Left hindlimb (tissue), 1 donor: ENCODE measurements around the gene DENND6B.
"Not testable (repeated sequence)": the region's sequence is repeated elsewhere in the genome, so short reads cannot be mapped to it uniquely, and the experiment has no call there.

Experiments used
- DNase-seq: peaks from one replicate; pipeline ENCODE4 v3.0.0-alpha.2; 2018

Gene DENND6B

DNA sequence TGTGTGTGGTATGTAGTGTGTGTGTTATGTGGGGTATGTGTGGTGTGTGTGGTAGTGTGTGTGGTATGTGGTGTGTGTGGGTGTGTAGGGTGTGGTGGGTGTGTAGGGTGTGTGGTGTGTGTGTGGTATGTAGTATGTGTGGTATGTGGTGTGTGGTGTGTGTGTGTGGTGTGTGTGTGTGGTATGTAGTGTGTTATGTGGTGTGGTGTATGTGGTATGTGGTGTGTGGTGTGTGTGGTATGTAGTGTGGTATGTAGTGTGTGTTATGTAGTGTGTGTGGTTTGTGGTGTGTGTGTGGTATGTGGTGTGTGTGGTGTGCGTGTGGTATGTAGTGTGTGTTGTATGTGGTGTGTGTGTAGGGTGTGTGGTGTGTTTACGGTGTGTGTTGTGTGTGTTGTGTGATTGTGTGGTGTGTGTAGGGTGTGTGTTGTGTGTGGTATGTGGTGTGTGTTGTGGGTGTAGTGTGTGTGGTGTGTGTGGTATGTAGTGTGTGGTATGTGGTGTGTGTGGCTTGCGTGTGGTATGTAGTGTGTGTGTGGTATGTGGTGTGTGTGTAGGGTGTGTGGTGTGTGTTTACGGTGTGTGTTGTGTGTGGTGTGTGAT, 12.1 kb upstream of the DENND6B start:
- no peak for DNase-seq

DNA sequence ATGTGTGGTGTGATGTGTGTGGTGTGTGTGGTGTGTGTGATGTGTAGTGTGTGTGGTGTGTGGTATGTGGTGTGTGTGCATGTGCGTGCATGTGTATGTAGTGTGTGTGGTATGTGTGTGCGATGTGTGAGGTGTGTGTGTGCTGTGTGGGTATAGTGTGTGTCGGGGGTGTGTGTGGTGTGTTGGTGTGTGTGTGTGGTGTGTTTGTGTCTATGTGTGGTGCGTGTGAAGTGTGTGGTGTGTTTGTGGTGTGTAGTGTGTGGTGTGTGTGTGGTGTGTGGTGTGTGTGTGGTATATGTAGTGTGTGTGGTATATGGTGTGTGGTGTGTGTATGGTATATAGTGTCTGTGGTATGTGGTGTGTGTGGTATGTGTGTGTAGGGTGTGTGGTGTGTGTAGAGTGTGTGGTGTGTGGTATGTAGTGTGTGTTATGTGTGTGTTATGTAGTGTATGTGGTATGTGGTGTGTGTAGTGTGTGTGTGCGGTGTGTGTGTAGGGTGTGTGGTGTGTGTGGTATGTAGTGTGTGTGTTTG, 11.3 kb upstream of the DENND6B start:
- DNase-seq: no peak

- no peak for DNase-seq
These were observed 10.6 kb upstream of the DENND6B start for GRCh38 chr22:50337262-50338041.

- not testable (repeated sequence) for DNase-seq
These were observed 7.6 kb upstream of the DENND6B start for GRCh38 chr22:50334433-50334832.

DNA sequence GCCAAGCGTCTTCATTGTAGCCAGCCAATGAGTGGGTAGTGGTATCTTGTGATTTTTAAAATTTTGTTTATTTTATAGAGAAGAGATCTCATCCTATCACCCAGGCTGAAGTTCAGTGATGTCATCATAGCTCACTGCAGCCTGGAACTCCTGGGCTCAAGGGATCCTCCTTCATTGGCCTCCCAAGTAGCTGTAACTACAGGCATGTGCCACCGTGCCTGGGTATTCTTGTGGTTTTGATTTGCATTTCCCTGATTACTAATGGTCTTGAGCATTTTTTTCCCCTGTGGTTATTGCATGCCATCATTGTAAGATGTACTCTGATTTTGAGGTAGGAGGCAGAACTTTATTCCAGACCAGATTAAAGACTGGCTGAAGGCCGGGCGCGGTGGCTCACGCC, 2.4 kb upstream of the DENND6B start:
- no peak for DNase-seq

DNA sequence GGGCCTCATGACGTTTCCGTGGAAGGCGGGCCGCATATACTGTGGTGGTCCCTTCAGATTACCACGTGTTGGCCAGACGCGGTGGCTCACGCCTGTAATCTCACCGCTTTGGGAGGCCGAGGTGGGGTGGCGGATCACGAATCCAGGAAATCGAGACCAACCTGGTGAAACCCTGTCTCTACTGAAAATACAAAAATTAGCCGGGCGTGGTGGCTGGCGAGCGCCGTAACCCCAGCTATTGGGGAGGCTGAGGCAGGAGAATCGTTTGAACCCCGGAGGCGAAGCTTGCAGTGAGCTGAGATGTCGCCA, 853 bp upstream of the DENND6B start:
- no peak for DNase-seq

GRCh38 chr22:50326225-50326955, 422 bp downstream of the DENND6B start:
- DNase-seq: peak; percentile 26

DNA sequence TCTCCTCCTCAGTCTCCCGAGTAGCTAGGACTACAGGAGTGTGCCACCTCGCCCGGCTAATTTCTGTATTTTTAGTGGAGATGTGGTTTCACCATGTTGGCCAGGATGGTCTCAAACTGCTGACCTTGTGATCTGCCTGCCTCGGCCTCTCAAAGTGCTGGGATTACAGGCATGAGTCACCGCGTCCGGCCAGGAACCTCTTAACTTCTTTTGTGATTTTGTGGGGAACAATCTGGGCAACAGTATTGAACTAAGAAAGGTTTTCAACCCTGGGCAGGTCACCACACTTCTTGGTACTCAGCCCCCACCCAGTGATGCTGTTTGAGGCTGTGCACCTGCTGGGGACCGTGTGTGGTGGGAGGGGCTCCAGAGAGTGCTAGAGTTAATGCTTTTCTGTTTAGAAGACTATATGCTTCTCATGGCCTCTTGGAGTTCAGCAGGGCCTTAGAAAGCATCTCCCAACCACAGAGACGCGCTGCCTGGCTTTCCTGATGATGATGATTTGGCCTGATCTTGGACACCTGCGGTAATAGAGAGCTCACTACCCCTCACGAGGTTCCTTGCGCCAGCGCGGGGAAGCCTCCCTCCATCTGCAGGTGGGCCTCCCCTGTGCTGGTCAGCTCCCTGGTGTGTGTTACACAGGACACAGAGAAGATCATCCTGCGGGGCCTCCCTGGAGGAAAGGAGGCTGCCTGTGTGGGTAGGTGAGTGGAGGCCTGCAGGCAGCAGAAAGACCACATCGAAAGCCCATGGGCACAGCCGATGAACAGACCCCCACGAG, 1.2 kb downstream of the DENND6B start:
- DNase-seq: no peak

DNA sequence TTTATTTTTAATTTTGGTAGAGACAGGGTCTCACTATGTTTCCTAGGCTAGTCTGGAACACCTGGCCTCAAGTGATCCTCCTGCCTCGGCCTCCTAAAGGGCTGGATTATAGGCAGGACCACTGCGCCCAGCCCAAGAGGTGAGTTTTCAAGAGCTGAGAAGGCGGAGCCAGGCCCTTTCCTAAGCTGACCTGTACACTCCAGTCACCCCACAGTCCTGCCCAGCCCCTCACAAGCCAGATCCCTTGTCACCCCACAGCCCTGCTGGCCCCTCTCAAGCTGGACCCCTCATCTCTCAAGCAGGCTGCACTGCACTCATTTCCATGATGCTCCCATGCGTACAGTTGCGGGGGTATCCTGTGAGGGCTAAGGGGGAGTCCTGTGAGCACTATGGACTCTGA, 2.9 kb downstream of the DENND6B start:
- peak; percentile 8 for DNase-seq

DNA sequence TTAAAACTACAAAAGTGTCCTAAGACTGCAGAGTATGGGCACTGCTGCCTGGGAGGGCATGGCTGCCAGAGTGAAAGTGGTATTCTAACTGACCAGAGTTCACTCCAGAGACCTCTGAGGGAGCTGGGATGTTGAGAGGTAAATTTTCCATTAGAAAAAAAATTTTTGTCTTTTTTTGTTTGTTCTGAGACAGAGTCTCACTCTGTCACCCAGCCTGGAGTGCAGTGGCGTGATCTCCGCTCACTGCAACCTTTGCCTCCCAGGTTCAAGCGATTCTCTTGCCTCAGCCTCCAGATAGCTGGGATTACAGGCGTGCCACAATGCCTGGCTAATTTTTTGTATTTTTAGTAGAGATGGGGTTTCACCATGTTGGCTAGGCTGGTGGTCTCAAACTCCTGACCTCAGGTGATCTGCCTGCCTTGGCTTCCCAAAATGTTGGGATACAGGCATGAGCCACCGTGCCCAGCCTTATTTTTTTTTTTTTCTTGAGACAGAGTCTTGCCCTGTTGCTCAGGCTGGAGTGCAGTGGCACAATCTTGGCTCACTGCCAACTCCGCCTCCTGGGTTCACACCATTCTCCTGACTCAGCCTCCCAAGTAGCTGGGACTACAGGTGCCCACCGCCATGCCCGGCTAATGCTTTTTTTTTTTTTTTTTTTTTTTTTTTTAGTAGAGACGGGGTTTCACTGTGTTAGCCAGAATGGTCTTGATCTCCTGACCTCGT, 4.3 kb downstream of the DENND6B start:
- DNase-seq: not testable (repeated sequence)

- peak; percentile 10 for DNase-seq
These were observed 6.0 kb downstream of the DENND6B start for GRCh38 chr22:50320671-50321325.

DNA sequence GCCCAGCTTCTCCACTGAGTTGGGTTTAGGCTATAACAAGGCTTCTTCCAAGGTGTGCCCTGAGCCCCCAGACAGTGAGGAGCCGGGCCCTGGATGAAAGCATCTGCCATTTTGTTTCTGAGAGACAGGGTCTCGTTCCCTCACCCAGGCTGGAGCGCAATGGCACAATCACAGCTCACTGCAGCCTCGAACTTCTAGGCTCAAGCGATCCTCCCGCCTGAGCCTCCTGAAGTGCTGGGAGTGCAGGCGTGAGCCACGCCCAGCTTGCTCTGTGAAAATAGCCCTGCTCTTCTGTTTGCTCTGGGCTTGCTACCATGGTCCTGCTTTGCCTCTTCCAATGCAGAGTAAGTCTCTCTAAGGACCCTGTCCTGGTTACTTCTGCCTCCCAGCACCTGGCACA, 6.7 kb downstream of the DENND6B start:
- no peak for DNase-seq

DNA sequence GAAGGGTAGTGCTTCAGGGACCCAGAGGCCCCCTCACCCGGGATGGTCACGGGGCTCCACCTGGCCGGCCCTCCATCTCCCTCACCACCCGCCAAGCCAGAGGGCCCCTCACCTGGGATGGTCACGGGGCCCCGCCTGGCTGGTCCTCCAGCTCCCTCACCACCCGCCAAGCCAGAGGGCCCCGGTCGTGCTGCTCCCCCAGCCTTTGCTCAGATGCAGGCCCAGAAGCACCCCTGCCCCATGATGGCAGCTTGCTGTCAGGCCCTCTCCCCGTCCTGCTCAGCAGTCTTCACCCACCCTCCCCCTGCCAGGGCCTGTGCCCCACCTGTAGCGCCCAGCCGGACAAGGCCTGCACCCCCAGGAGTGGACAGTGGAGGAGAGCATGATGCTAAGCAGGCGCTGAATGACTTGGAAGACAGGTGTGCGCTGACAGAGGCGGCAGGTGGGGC, 7.3 kb downstream of the DENND6B start:
- peak; percentile 26 for DNase-seq

- DNase-seq: peak; percentile 10
These were observed 8.0 kb downstream of the DENND6B start for GRCh38 chr22:50318698-50319411.

GRCh38 chr22:50318356-50318697, 8.5 kb downstream of the DENND6B start:
- no peak for DNase-seq

DNA sequence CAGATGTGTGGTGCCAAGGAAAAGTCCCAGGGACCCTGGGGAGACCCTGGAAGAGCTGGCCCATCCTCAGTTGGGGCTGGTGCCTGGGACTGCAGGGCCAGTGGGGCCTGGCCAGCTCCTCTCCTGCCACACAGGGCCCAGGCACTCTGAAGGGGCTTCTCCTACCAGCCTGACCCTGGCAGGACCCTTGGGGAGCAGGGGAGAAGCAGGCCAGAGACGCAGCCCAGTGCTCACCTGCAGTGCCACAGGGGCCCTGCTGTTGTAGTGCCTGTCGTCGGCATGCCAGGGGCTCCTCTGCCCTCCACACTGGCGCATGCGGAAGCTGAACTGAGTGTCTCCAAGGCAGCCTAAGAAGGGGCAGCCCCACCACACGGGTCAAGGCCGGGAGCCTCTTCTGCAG, 9.1 kb downstream of the DENND6B start:
- peak; percentile 16 for DNase-seq

- no peak for DNase-seq
These were observed 9.6 kb downstream of the DENND6B start for GRCh38 chr22:50317178-50317577.

DNA sequence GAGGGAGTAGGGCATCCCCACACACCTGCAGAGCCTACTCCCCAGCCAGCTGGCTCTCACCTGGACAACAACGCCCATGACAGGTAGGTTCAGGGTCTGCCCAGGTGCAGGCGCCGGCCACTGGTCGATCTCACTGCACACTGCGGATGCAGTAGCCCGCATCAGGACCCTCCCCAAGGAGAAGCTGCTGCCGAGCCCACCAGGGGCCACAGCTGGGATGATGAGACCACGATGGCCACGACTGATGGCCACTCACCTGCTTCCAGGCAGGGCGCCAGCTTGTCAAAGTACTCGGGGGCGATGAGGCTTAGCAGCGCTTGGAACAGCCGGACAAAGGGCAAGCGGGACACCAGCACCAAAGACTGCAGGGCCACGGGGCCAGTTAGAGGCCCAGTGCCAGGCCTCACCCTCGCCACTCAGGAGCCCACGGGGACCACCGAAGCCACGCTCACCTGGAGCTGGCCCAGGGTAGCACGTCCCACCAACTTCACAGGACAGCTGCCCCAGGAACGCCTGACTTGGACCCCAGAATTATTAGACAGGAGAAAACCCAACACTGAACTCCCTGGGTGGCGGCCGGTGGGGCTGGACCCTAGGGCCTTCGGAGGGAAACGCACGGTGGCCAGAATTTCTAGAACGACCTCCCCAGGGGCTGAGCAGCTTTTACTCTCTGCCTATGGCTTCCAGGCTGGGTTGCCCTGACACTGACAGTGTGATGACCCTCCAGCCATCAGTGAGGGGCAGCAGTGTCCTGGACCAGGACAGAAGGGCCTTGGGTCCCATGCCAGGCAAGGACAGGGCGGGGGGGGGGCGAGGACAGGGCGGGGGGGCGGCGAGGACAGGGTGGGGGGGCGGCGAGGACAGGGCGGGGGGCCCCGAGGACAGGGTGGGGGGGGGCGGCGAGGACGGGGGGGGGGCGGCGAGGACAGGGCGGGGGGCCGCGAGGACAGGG, 10.4 kb downstream of the DENND6B start:
- peak; percentile 25 for DNase-seq

DNA sequence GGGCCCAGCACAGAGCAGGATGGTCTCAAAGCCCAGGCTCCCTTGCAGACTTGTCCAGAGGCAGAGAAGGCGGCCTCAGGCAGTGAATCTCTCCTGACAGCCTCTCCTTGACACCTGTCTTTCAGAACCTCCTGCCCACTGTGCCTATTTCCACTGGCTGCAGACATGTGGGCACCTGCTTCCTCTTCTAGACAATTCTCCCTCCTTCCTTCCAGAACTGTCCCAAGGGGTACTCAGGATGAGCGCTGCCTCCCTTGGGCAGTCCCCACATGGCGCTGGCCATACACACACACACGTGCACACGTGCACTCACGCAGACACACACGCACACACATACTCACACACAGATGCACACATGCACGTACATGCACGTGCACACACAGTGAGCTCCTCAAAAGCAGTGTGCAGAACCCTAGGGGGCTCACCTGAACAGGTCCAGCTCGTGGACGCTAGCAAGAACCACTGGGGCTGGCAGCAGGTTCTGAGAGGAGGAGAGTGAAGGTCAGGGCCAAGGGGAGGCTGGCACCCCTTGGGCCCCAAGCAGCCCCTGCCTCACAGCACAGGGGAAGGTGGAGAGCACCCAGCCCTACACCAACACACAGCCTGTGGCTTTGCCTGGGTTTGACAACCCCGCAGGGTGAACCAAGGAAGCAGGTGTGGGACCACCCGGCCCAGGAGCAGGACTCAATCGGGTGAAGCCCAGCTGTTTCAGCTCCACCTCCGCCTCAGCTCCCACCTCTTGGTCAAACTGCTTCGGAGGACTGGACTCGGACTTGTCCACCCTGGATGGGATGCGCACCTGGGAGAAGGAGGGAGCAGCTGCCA, 11.3 kb downstream of the DENND6B start:
- peak; percentile 23 for DNase-seq
